Measurements from ENCODE around the gene PPP1R12A.
"Not testable (repeated sequence)": the region's sequence is repeated elsewhere in the genome, so short reads cannot be mapped to it uniquely, and the experiment has no call there.

PPP1R12A gene

DNA sequence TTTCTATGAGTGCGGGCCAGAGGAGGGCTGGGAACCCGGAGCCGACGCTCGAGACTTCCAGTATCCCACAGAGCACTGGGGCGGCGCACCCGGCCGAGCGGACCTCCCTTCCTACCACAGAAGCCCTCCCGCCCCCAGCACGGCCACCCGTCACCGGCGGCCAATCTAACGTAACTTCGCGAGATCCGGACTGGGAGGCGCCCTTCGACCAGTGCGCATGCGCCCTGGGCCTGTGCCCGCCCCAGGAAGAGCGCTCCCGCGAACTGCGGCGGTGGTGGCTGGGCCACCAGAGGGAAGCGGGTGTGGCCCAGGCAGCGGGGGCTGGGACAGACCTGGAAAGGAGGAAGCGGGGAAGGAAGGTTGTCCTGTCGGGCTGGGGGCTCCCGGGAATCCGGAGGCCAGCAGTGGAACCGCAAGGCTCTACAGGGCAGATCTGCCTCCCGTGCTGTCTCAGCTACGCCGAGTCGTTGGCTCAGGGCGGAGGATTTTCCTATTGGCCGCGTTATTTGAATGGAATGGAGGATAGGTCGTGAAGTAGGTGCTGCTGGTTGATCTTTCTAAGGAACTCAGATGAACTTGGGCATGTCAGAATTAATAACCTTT, at the start of gene PPP1R12A:
Gene PPP1R12A (minus strand): TSS at position 77 of the 603 bp plus-strand sequence. CDS start 166 bp downstream, outside the sequence.
- peak; percentile 100 for FAIRE-seq
- TF ChIP-seq POLR2A (IDR thresholded peaks at IDR 0.05; ENCODE audit: low read depth, low read length), result peak; percentile 79
- DNase-seq (ENCODE audit: insufficient read length, low spot score), result peak; percentile 93

DNA sequence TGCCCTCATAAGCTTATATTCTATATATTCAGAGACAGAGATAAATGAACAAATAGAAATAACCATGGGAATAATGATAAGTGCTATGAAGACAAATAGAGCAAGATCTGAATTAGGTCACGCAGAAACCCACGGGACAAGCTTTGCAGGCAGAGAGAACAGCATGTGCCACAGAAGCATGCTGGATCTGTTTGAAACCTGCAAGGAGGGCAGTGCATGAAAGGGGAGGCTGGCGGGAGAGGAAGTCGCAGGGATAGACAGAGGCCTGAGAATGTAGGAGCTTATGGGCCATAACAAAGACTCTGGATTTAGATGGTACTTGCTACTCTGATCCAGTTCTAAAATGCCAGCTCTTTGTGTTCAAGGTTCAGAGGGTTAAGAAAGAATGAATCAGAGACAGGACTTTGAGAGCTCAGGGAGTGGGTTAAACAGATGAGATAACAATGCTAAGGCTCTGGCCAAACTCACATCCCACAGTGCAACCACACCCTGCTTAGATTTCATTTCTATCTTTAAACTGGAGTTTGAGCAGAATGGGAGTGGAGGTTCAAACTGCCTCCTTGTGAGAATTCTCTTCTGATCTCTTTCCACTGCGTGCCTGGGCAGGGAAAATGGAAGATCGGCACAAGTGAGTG, 49.2 kb upstream of the PPP1R12A start:
- FAIRE-seq, result no peak
- no peak for TF ChIP-seq POLR2A (IDR thresholded peaks at IDR 0.05; ENCODE audit: low read depth, low read length)
- peak; percentile 36 for DNase-seq (ENCODE audit: insufficient read length, low spot score)

- FAIRE-seq (peak; percentile 99), DNase-seq (ENCODE audit: insufficient read length, low spot score) (peak; percentile 64)
- TF ChIP-seq POLR2A (IDR thresholded peaks at IDR 0.05; ENCODE audit: low read depth, low read length), result no peak
These were observed 48.6 kb upstream of the PPP1R12A start for GRCh38 chr12:79983492-79983891.

DNA sequence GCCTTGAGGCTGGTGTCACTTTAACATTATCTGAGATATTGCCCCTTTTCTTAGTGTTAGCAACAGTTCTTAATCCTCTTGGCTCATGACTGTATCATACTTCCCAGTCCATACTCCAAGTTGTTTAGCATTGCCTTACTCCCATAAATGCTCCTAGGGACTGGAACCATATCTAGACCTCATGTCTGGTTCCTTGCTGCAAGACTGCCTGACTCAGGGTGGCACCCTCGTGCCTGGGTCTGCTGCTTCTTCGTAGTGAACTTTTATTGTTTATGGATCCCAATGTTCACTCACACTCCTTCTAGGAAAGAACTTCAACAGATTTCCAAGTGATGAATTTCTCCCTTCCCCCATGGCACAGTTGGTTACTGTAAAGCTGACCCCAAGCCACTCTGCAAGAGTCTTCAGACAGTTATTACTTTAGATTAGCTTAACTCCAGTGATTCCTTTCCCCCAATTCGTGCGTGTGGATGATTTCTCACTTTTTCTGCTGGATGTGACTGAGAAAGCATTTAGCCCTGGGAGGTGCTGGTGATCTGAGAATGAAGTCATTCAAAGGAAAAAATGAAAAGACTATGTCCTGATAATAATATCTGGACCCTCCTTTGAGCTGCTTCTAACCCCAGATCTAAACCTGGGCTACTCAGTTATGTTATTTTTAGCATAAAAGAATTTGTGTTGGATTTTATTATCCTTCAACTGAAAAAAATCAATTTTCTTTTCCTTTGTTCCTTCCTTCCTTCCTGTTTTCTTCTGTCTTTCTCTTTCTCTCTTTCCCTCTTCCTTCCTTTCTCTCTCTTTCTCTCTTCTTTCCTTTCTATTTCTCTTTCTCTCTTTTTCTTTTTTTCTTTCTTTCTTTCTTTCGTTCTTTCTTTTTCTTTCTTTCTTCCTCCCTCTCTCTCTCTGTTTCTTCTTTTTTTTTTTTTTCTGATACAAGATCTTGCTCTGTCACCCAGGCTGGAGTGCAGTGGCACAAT, 47.5 kb upstream of the PPP1R12A start:
- no peak for TF ChIP-seq POLR2A (IDR thresholded peaks at IDR 0.05; ENCODE audit: low read depth, low read length)
- FAIRE-seq (peak; percentile 92), DNase-seq (ENCODE audit: insufficient read length, low spot score) (no peak)

- no peak for TF ChIP-seq POLR2A (IDR thresholded peaks at IDR 0.05; ENCODE audit: low read depth, low read length)
- DNase-seq (ENCODE audit: insufficient read length, low spot score), result no peak
These were observed 43.8 kb upstream of the PPP1R12A start for GRCh38 chr12:79978692-79979091.

GRCh38 chr12:79977856-79978460, 43.1 kb upstream of the PPP1R12A start:
- peak; percentile 94 for FAIRE-seq
- not testable (repeated sequence) for DNase-seq (ENCODE audit: insufficient read length, low spot score)

More at GRCh38 chr12:79978692-79979091, 43.8 kb upstream of the PPP1R12A start:
- no peak for FAIRE-seq

- DNase-seq (ENCODE audit: insufficient read length, low spot score), result no peak
- peak; percentile 61 for FAIRE-seq
- TF ChIP-seq POLR2A (IDR thresholded peaks at IDR 0.05; ENCODE audit: low read depth, low read length), result no peak
These were observed 40.2 kb upstream of the PPP1R12A start for GRCh38 chr12:79975143-79975542.

GRCh38 chr12:79973801-79974200, 38.9 kb upstream of the PPP1R12A start:
- no peak for TF ChIP-seq POLR2A (IDR thresholded peaks at IDR 0.05; ENCODE audit: low read depth, low read length)
- DNase-seq (ENCODE audit: insufficient read length, low spot score), result no peak
- no peak for FAIRE-seq

DNA sequence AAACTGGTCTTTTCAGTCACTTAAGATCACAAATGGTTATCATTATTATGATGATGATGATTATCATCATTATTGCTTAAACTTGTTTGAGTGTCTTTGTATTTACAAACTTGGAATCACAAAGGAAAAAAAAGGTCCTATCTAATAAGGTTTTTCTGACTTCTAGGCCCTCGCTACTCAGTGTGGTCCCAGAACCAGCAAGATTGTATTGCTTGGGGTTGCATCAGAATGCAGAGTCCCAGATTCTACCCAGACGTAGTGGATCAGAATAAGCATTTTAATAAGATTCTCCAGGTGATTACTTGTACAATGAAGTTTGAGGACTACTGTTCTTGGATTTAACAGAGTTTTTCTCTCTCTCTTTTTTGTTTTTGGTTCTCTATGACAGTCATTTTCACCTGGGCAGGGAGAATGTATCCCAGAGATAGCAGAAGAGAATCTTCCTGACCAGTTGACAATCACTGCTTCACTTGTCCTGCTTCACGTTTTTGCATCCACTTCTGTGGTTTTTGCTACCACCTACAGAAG, 29.3 kb upstream of the PPP1R12A start:
- no peak for DNase-seq (ENCODE audit: insufficient read length, low spot score)
- TF ChIP-seq POLR2A (IDR thresholded peaks at IDR 0.05; ENCODE audit: low read depth, low read length), result no peak
- peak; percentile 82 for FAIRE-seq

DNA sequence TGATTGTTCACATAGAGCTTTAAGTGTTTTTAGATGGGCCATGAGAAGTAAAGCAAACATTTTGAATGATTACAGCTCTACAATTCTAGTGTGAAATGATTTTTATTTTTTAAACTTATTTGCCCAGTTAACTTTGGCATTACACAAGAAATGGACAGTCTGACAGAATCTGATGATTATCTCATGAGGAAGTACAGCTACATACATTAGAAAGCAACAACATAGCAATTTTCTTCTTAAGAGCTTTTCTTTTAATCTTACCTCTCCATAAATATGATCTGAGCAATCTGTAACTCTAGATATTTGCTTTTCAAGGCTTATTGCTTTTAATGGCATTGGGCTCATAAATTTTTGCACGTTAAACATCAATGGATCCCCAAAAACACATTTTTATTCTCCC, 26.5 kb upstream of the PPP1R12A start:
- FAIRE-seq (peak; percentile 60), DNase-seq (ENCODE audit: insufficient read length, low spot score) (no peak)
- TF ChIP-seq POLR2A (IDR thresholded peaks at IDR 0.05; ENCODE audit: low read depth, low read length), result no peak

GRCh38 chr12:79959484-79959883, 24.6 kb upstream of the PPP1R12A start:
- no peak for TF ChIP-seq POLR2A (IDR thresholded peaks at IDR 0.05; ENCODE audit: low read depth, low read length)
- no peak for DNase-seq (ENCODE audit: insufficient read length, low spot score)
- FAIRE-seq, result no peak

DNA sequence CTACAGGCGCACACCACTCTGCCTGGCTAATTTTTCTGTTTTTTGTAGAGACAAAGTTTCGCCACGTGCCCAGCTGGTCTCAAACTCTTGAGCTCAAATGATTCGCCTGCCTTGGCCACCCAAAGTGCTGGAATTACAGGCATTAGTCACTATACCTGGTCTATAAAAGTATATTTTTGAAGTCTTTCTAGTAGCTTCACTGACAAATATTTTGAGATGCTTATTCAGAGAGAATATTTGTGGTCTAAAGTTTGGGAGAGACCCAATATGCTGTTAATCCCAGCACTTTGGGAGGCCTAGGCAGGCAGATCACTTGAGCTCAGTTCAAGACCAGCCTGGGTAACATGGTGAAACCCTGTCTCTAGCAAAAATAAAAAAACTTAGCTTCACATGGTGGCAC, 22.0 kb upstream of the PPP1R12A start:
- FAIRE-seq (no peak), DNase-seq (ENCODE audit: insufficient read length, low spot score) (no peak)
- no peak for TF ChIP-seq POLR2A (IDR thresholded peaks at IDR 0.05; ENCODE audit: low read depth, low read length)

DNA sequence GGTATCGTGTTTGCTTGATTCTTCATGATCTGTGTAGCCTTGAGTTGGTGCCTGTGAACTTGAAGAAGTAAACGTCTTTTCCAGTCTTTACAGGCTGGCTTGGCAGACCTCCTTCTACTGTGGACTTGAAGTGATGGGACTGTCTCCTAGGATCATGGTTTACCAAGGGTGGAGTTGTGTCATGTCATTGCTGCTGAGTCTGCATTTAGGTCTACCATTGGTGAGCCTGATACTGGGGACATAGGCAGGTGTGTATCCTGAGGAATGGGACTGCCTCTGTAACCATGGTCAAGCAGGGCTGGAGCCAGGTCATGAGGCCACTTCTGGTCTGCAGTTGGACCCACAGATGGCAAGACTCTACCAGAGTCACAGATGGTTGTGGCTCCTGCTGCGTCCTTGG, 20.7 kb upstream of the PPP1R12A start:
- DNase-seq (ENCODE audit: insufficient read length, low spot score), result no peak
- FAIRE-seq, result peak; percentile 61
- TF ChIP-seq POLR2A (IDR thresholded peaks at IDR 0.05; ENCODE audit: low read depth, low read length), result no peak
